Mesothelial cell of epicardium (in vitro differentiated cells): ENCODE measurements around the gene KCNK15. TPM values are rescaled to one million over a fixed set of nuclear protein-coding genes. Genes with fewer than 3 reads are reported as not detected.
A peak's percentile ranks its signal among the peaks of the same experiment; 100 is the strongest.

Source experiments
- DNase-seq, 2 experiments: peaks; one replicate each; pipeline ENCODE4 v3.0.0; 2021; ENCODE audit warnings: low spot score in 2 of 2; ENCODE audit not compliant: unreplicated experiment in 2 of 2
- H3K27ac Mint-ChIP-seq: 2 replicates; pipeline ENCODE4 v1.8.0; 2021; ENCODE audit warnings: mixed read lengths
- H3K27me3 Mint-ChIP-seq: 2 replicates; pipeline ENCODE4 v1.8.0; 2021; ENCODE audit warnings: low read depth, mixed read lengths
- H3K36me3 Mint-ChIP-seq: 2 replicates; pipeline ENCODE4 v1.8.0; 2021; ENCODE audit warnings: mixed read lengths
- H3K4me1 Mint-ChIP-seq: 2 replicates; pipeline ENCODE4 v1.8.0; 2021; ENCODE audit warnings: mixed read lengths
- H3K4me3 Mint-ChIP-seq: 2 replicates; pipeline ENCODE4 v1.8.0; 2021; ENCODE audit warnings: mild to moderate bottlenecking, moderate library complexity, mixed read lengths
- H3K9me3 Mint-ChIP-seq: 2 replicates; pipeline ENCODE4 v1.8.0; 2021; ENCODE audit warnings: mixed read lengths
- CTCF ChIP-seq: fragments of 200-600 bp; sonication (generic); IDR thresholded peaks from one replicate; pipeline ENCODE4 v1.5.0; 2021; ENCODE audit warnings: antibody characterized with exemption; ENCODE audit not compliant: unreplicated experiment
- total RNA-seq: library from RNA; stranded (reverse); gene quantifications from 3 replicates; pipeline ENCODE4 v1.2.1, GENCODE V29; 2021

KCNK15 gene
- total RNA-seq, 1 donor from 2014 or later, result 0.27 TPM

GRCh38 chr20:44780226-44780625, 34.6 kb downstream of the KCNK15 start:
- H3K4me3 Mint-ChIP-seq, result no peak overlapping the region
- H3K36me3 Mint-ChIP-seq, result no peaks in the 10 kb centered on the region
- no peak overlapping the region for H3K27ac Mint-ChIP-seq
- peaks cover 27% of the 10 kb centered on the region for H3K27me3 Mint-ChIP-seq
- DNase-seq, result peak; percentile 58 to 72
- no peaks in the 10 kb centered on the region for H3K4me1 Mint-ChIP-seq
- H3K9me3 Mint-ChIP-seq, result no peaks in the 10 kb centered on the region
- no peak for TF ChIP-seq CTCF

GRCh38 chr20:44781118-44781517, 35.5 kb downstream of the KCNK15 start:
- Mint-ChIP-seq H3K9me3 (no peaks in the 10 kb centered on the region), H3K36me3 (no peaks in the 10 kb centered on the region), H3K4me3 (no peak overlapping the region), H3K27me3 (peaks cover 27% of the 10 kb centered on the region), H3K4me1 (no peaks in the 10 kb centered on the region), H3K27ac (no peak overlapping the region)
- no peak for DNase-seq
- TF ChIP-seq CTCF, result no peak

GRCh38 chr20:44781791-44782190, 36.1 kb downstream of the KCNK15 start:
- Mint-ChIP-seq H3K27ac (no peak overlapping the region), H3K9me3 (no peaks in the 10 kb centered on the region), H3K4me3 (no peak overlapping the region), H3K27me3 (peaks cover 28% of the 10 kb centered on the region), H3K36me3 (no peaks in the 10 kb centered on the region), H3K4me1 (no peaks in the 10 kb centered on the region)
- TF ChIP-seq CTCF, result no peak
- DNase-seq, result no peak

GRCh38 chr20:44784688-44785087, 39.0 kb downstream of the KCNK15 start:
- DNase-seq, result no peak
- no peaks in the 10 kb centered on the region for H3K4me1 Mint-ChIP-seq

GRCh38 chr20:44785768-44786167, 40.1 kb downstream of the KCNK15 start:
- Mint-ChIP-seq H3K4me1 (no peaks in the 10 kb centered on the region), H3K27ac (no peak overlapping the region), H3K4me3 (no peak overlapping the region), H3K9me3 (no peaks in the 10 kb centered on the region), H3K27me3 (peaks cover 34% of the 10 kb centered on the region), H3K36me3 (no peaks in the 10 kb centered on the region)
- no peak for TF ChIP-seq CTCF
- DNase-seq, result no peak

More at GRCh38 chr20:44784688-44785087, 39.0 kb downstream of the KCNK15 start:
- Mint-ChIP-seq H3K27me3 (peaks cover 36% of the 10 kb centered on the region), H3K36me3 (no peaks in the 10 kb centered on the region), H3K9me3 (no peaks in the 10 kb centered on the region), H3K27ac (no peak overlapping the region), H3K4me3 (no peak overlapping the region)
- no peak for TF ChIP-seq CTCF

GRCh38 chr20:44787299-44787698, 41.6 kb downstream of the KCNK15 start:
- Mint-ChIP-seq H3K4me1 (no peaks in the 10 kb centered on the region), H3K27ac (no peak overlapping the region), H3K27me3 (peaks cover 26% of the 10 kb centered on the region), H3K36me3 (no peaks in the 10 kb centered on the region), H3K4me3 (no peak overlapping the region), H3K9me3 (no peaks in the 10 kb centered on the region)
- TF ChIP-seq CTCF, result no peak
- DNase-seq, result no peak
